Muscle layer of duodenum (tissue), 2 donors: Measurements from ENCODE around the gene UPF1.

ENCODE experiments used
- H3K27ac ChIP-seq: one replicate; pipeline ENCODE4 v1.7.0; 2013; ENCODE audit warnings: mild to moderate bottlenecking, low read length
- H3K27me3 ChIP-seq: one replicate; pipeline ENCODE4 v1.7.0; 2013; ENCODE audit warnings: low read depth, mild to moderate bottlenecking, control low read depth, low read length
- H3K36me3 ChIP-seq, 2 donors: one replicate each; pipeline ENCODE4 v1.7.0; 2013; ENCODE audit warnings: low read length in 2 of 2, control low read depth in 1 of 2, mild to moderate bottlenecking in 1 of 2; ENCODE audit not compliant: insufficient read depth in 2 of 2, control insufficient read depth in 1 of 2
- H3K4me1 ChIP-seq, 2 donors: one replicate each; pipeline ENCODE4 v1.7.0; 2013; ENCODE audit warnings: low read length in 2 of 2, mild to moderate bottlenecking in 2 of 2, control low read depth in 1 of 2, moderate library complexity in 1 of 2; ENCODE audit not compliant: insufficient read depth in 2 of 2, control insufficient read depth in 1 of 2
- H3K4me3 ChIP-seq, 2 donors: one replicate each; pipeline ENCODE4 v1.7.0; 2013; ENCODE audit warnings: low read length in 2 of 2, low read depth in 1 of 2, mild to moderate bottlenecking in 1 of 2
- H3K9me3 ChIP-seq, 2 donors: one replicate each; pipeline ENCODE4 v1.7.0; 2013; ENCODE audit warnings: low read length in 2 of 2, control low read depth in 1 of 2, mild to moderate bottlenecking in 1 of 2; ENCODE audit not compliant: control insufficient read depth in 1 of 2
- donor health status: healthy.

Gene UPF1

DNA sequence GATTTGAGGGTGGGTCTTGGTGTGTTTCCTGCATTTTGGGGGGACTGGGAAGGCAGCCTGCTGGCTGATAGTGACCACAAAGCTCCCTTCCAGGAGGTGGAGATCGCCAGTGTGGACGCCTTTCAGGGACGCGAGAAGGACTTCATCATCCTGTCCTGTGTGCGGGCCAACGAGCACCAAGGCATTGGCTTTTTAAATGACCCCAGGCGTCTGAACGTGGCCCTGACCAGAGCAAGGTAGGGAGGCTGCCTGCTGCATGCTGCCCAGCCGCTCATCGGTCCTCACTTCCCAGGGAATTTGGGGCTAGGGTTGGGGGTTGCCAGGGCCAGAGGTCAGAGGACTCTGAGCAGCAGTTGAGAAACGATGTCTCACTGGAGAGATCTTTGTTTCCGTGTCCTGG is 30.2 kb downstream of the UPF1 start:
- Histone ChIP-seq H3K4me3 (no peak overlapping the region), H3K9me3 (no peaks in the 10 kb centered on the region), H3K27ac (no peak overlapping the region), H3K27me3 (no peaks in the 10 kb centered on the region), H3K36me3 (peaks cover 83 to 99% of the 10 kb centered on the region in 2 donors), H3K4me1 (peaks cover 0 to 16% of the 10 kb centered on the region in 2 donors)

DNA sequence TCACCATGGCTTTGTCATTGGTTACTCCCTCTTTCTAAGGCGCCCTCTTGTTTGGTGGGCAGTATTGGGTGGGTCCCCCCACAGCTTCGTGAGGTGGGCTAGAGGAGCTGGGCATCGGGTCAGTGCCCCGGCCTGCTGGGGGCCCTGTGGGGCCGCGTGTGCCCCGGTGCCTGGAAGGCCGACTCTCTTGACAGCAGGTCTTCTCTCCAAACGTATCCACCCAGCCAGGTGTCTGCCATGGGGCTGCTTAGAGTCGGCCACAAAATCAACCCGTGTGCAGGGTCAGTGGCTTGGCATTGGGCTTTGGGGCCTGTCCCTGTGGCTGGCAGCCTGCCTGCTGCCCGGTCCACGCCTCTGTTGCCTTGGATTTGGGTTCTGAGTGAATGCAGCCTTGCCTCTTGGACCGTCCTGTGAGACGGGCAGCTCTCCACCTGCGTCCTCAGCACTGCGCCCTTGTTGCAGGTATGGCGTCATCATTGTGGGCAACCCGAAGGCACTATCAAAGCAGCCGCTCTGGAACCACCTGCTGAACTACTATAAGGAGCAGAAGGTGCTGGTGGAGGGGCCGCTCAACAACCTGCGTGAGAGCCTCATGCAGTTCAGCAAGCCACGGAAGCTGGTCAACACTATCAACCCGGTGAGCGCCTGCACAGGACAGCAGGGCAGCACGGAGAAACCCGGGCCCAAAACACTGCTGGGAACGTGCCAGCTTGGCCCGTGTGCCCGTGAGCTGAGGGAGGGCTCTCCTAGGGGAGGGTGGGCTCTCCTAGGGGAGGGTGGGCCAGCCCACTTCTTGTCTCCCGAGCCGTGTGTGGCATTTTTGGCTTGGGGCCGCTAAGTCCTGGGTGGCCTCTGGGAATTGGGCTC is 31.4 kb downstream of the UPF1 start:
- H3K27ac ChIP-seq: no peak overlapping the region
- peaks cover 80 to 99% of the 10 kb centered on the region in 2 donors for H3K36me3 ChIP-seq
- H3K9me3 ChIP-seq: no peaks in the 10 kb centered on the region
- H3K4me1 ChIP-seq: peaks cover 0 to 16% of the 10 kb centered on the region in 2 donors
- H3K4me3 ChIP-seq: no peak overlapping the region
- no peaks in the 10 kb centered on the region for H3K27me3 ChIP-seq

DNA sequence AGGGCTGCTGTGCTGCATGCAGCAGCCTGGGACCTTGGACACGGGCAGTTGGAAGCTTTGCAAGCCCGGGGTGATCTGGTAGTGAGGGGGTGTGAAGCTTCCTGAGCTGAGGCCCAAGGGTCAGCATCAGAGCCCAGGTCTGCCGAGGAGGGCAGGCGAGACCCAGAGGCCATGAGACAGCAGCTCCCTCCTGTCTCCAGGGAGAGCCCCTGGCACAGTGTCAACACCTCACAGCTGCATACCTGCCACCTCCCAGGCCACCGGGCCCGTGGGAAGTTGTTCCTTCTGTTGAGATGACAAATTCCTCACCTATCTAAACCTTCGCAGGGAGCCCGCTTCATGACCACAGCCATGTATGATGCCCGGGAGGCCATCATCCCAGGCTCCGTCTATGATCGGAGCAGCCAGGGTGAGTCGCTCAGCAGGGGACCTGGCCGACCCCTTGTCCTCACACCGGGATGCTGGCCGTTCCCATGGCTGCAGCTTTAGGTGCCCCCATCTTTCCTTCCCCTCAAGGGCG is 32.1 kb downstream of the UPF1 start:
- Histone ChIP-seq H3K4me3 (no peak overlapping the region), H3K27me3 (no peaks in the 10 kb centered on the region), H3K9me3 (no peaks in the 10 kb centered on the region), H3K27ac (no peak overlapping the region), H3K4me1 (peaks cover 0 to 16% of the 10 kb centered on the region in 2 donors), H3K36me3 (peaks cover 74 to 95% of the 10 kb centered on the region in 2 donors)

DNA sequence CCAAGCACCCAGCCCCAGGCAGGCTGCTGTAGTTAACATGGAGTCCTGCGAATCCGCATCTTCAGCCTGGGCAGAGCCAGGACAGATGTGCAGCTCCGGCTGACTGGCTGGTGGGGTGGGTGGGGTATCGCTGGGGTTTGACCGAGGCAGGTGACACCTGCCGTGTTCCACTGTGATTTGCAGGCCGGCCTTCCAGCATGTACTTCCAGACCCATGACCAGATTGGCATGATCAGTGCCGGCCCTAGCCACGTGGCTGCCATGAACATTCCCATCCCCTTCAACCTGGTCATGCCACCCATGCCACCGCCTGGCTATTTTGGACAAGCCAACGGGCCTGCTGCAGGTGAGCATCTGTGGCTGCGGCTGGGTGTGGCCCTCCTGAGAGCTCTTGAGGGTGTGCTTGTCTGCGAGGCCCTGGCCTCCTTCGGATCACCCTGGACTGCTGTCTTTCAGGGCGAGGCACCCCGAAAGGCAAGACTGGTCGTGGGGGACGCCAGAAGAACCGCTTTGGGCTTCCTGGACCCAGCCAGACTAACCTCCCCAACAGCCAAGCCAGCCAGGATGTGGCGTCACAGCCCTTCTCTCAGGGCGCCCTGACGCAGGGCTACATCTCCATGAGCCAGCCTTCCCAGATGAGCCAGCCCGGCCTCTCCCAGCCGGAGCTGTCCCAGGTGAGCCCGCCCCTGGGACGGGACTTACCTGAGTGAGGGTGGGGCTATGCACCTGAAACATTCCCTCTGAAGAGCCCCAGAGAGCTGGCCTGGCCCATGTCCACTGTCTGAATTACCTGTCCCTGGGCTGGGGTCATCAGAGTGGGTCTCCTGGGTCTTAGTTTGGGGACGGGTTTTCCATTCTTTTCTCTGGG is 33.6 kb downstream of the UPF1 start:
- peaks cover 0 to 21% of the 10 kb centered on the region in 2 donors for H3K4me1 ChIP-seq
- no peaks in the 10 kb centered on the region for H3K27me3 ChIP-seq
- H3K27ac ChIP-seq: no peak overlapping the region
- H3K4me3 ChIP-seq: no peak overlapping the region
- no peaks in the 10 kb centered on the region for H3K9me3 ChIP-seq
- peaks cover 60 to 81% of the 10 kb centered on the region in 2 donors for H3K36me3 ChIP-seq

DNA sequence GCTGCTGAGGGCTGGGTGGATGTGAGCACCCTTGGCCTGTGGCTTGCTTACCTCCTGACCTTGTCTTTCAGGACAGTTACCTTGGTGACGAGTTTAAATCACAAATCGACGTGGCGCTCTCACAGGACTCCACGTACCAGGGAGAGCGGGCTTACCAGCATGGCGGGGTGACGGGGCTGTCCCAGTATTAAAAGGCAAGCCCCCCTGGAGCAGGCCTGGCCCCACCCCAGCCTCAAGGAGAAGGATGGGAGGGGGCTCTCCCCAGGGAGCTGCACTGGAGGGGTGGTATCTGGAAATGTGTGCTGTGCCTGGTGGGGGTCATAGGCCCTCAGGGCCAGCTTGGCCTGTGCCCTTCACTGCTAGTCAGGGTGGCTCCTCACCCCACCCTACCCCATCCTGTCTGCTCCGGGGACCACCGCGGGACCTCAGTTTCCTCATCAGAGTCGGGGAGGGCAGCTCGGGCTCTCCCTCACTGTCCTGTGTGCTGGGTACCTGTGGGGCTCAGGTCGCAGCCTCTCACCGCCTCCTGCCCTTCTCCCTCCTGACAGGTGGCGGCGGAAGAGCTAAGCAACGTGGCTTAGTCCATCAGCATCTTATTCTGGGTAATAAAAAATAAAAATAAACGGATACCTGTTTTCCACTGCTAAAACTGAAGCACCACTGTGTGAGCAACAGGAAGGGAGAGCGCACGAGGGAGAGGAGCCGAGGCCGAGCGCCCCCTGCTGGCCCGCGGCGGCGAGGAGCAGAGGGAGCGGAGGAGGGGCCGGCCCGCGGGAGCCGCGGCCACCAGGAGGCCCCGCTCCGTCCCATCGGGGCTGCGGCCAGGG is 34.4 kb downstream of the UPF1 start:
- Histone ChIP-seq H3K36me3 (peaks cover 51 to 72% of the 10 kb centered on the region in 2 donors), H3K4me3 (no peak overlapping the region), H3K4me1 (peaks cover 0 to 21% of the 10 kb centered on the region in 2 donors), H3K27me3 (no peaks in the 10 kb centered on the region), H3K27ac (no peak overlapping the region), H3K9me3 (no peaks in the 10 kb centered on the region)

DNA sequence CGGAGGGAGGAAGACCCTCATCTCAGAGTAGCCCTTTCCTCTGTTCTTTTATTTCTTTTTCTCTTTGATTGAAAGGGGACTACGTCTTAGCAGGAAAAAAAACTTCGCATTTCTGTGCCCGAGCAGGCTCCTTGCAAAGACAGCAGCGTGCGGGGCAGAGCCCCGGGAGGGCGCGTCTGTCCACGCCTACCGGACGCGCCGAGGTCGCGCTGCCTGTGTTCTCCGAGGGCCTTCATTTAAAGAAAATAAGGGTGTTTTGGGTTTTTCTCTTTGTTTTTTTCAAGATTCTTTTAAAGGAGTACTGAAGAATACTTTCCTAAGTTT is 35.0 kb downstream of the UPF1 start:
- Histone ChIP-seq H3K27ac (no peak overlapping the region), H3K36me3 (peaks cover 50 to 67% of the 10 kb centered on the region in 2 donors), H3K9me3 (no peaks in the 10 kb centered on the region), H3K27me3 (no peaks in the 10 kb centered on the region), H3K4me1 (peaks cover 0 to 21% of the 10 kb centered on the region in 2 donors), H3K4me3 (no peak overlapping the region)

DNA sequence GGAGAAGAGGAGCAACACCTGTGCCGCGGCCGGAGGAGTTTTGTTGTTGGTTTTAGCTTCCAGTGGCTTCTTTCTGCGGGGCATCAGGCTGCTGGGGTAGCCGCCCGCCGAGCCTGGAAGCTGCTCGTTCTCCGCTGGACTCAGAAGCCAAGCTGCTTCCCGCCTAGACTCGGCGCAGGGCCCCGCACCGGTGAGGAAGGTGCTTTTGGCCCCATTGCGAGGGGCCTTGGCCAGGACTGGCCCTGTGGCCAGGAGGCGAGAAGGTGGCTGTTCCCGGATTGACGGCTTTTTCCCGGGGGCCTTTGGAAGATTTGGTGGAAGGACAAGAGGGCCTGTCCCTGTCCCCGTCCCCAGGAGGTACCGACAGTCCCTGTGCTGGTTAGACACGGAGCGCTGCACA is 35.4 kb downstream of the UPF1 start:
- H3K4me1 ChIP-seq: peaks cover 0 to 21% of the 10 kb centered on the region in 2 donors
- H3K4me3 ChIP-seq: no peak overlapping the region
- peaks cover 47 to 62% of the 10 kb centered on the region in 2 donors for H3K36me3 ChIP-seq
- no peaks in the 10 kb centered on the region for H3K27me3 ChIP-seq
- no peaks in the 10 kb centered on the region for H3K9me3 ChIP-seq
- no peak overlapping the region for H3K27ac ChIP-seq

DNA sequence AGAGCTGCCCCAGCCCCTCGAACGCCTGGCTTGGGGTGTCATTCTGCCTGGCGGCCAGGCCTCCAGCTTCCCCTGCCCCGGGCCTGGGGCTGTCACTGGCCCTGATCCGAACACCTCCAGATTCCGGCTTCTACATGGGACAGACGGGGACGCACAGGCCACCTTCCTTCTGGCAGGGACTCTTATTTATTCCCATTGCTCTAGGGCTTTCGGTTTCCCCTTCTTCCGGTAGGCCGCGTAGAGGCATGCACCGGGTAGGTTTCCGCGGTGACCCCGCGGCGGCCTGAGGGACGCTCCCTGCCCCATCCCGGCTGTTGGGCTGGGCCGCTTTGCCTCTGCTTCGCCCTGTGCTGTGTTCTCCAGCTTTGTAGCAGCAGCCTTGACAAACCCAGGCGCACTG is 36.0 kb downstream of the UPF1 start:
- Histone ChIP-seq H3K4me3 (no peak overlapping the region), H3K36me3 (peaks cover 41 to 57% of the 10 kb centered on the region in 2 donors), H3K4me1 (peaks cover 0 to 21% of the 10 kb centered on the region in 2 donors), H3K27ac (no peak overlapping the region), H3K27me3 (no peaks in the 10 kb centered on the region), H3K9me3 (no peaks in the 10 kb centered on the region)

DNA sequence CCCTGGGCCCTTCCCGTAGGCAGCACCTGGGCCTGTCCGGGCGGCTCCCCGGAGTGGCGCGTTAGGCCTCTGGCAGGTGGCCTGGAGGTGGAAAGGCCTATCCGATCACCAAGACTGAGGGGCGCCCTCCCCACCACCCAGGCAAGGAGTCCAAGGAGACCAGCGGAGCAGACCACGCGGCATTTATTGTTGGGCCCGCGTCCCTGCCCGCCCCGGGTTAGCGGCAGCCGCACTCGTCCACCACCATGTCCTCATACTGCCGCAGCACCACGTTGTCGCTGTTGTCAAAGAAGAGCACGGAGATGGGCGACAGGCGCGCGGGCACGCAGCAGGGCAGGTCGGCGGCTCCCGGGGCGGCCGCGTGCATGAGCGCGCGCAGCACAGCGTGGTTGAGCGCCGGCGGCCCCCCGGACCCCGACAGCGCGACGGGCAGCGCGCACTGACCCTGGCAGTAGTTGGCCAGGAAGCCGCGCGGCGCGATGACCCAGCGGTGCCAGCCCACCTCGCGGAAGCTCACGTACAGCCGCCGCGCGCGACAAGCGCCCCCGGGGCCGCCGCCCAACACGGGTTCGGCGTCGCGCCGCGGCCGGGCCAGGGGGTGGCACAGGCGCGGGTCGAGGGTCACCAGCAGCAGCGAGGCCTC is 36.7 kb downstream of the UPF1 start:
- Histone ChIP-seq H3K4me1 (peaks cover 0 to 21% of the 10 kb centered on the region in 2 donors), H3K27me3 (no peaks in the 10 kb centered on the region), H3K4me3 (no peak overlapping the region), H3K27ac (no peak overlapping the region), H3K36me3 (peaks cover 35 to 49% of the 10 kb centered on the region in 2 donors), H3K9me3 (no peaks in the 10 kb centered on the region)

DNA sequence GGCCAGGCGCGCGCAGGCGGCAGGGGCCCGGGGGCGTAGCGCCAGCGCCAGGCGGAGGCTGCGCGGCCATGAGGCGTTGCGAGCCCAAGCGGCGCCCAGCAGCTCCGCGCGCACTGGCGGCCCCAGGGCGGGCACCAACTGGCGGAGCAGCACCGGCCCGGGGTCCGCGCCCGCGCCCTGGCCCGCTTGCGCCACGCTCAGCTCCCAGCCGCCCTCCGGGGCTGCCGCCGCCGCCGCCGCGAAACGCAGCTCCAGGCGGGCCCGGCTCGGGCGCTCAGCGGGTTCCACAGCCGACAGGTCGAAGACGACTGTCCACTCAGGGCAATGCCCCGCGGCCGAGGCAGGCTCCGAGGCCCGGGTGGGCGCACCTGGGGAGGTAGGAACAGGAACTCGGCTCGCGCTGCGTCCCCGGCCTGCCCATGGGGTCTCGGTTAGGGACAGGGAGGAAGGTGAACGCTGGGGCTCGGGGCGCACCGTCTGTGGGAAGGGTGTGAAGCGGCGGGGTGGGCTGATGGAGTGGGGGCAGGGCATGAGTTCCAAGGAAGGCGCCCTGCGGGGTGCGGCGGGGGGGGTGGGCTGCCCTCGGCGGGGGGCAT is 37.4 kb downstream of the UPF1 start:
- Histone ChIP-seq H3K9me3 (no peaks in the 10 kb centered on the region), H3K27me3 (no peaks in the 10 kb centered on the region), H3K27ac (no peak overlapping the region), H3K36me3 (peaks cover 28 to 43% of the 10 kb centered on the region in 2 donors), H3K4me1 (peaks cover 0 to 21% of the 10 kb centered on the region in 2 donors), H3K4me3 (no peak overlapping the region)
